K562 (cell line): Measurements from ENCODE around the gene TRIM47. TPM values are rescaled to one million over a fixed set of nuclear protein-coding genes. Genes with fewer than 3 reads are reported as not detected.

ENCODE experiments used
- ATAC-seq: fragments of 200-7000 bp; cut with Tn5 transposase; 3 replicates; pipeline ENCODE4 v1.9.1; 2020; ENCODE audit warnings: moderate library complexity
- BruUV-seq: library from RNA; stranded (reverse); fragments of 400-500 nt; replicated peaks from 2 replicates; lab custom pipeline; 2021; lab: Mats Ljungman, UMichigan
- CTCF ChIA-PET: fragments of 300-600 bp; formaldehyde crosslinking; extraction: SDS; loops from one replicate; lab custom pipeline; 2021; ENCODE audit warnings: low intra/inter-chr PET ratio; lab: Yijun Ruan, JAX
- POLR2A ChIA-PET: fragments of 300-600, 350-650 bp; sonication (Branson Sonifier 250); formaldehyde crosslinking; extraction: SDS; loops from one replicate; lab custom pipeline; 2021; ENCODE audit warnings: antibody characterized with exemption, inconsistent platforms; lab: Yijun Ruan, JAX
- DNase-seq, 4 experiments: peaks; one replicate each; pipeline versions ENCODE4 v3.0.0 to v3.0.0-alpha.2; 2011 to 2018; ENCODE audit warnings: low spot score in 3 of 4, mixed read lengths in 3 of 4; ENCODE audit errors: extremely low read depth in 1 of 4
- FAIRE-seq: peaks from 2 replicates; lab custom pipeline; 2011; peaks lifted over from hg19 to GRCh38; lab: Jason Lieb, UNC
- H2AFZ ChIP-seq: 2 replicates; pipeline ENCODE4 v1.6.0; 2011; ENCODE audit warnings: low read depth, low read length, control low read depth, inconsistent platforms
- H3K27ac ChIP-seq: fragments of 200-600 bp; 3 replicates; pipeline ENCODE4 v1.8.0; 2011; ENCODE audit warnings: low read depth, mild to moderate bottlenecking, control low read depth, inconsistent platforms, low read length, moderate library complexity, mixed read lengths; ENCODE audit errors: extremely low read depth
- H3K27me3 ChIP-seq, 2 experiments: fragments of 300-600 bp in 1 of 2; 2 replicates in 1 of 2; 3 replicates in 1 of 2; pipeline versions ENCODE4 v1.6.0 to v1.8.0; 2011; ENCODE audit warnings: inconsistent platforms in 2 of 2, low read length in 2 of 2, mild to moderate bottlenecking in 1 of 2, mixed read lengths in 1 of 2, moderate library complexity in 1 of 2; ENCODE audit not compliant: control insufficient read depth in 2 of 2, insufficient read depth in 2 of 2
- H3K36me3 ChIP-seq: fragments of 300-600 bp; 3 replicates; pipeline ENCODE4 v1.8.0; 2011; ENCODE audit warnings: mild to moderate bottlenecking, low read length, inconsistent platforms; ENCODE audit not compliant: control insufficient read depth, insufficient read depth
- H3K4me1 ChIP-seq, 2 experiments: fragments of 200-600 bp in 1 of 2; replicated peaks in 1 of 2; 2 replicates in 1 of 2; 3 replicates in 1 of 2; pipeline versions ENCODE4 v1.5.1 to v1.8.0; 2011; ENCODE audit warnings: inconsistent platforms in 2 of 2, low read length in 2 of 2, mild to moderate bottlenecking in 1 of 2, mixed read lengths in 1 of 2, moderate library complexity in 1 of 2; ENCODE audit not compliant: control insufficient read depth in 2 of 2, insufficient read depth in 2 of 2
- H3K4me2 ChIP-seq: 2 replicates; pipeline ENCODE4 v1.6.1; 2011; ENCODE audit warnings: low read length, control low read depth, inconsistent platforms, mixed read lengths; ENCODE audit not compliant: insufficient read depth
- H3K4me3 ChIP-seq: fragments of 200-600 bp; sonication (generic), shearing (Covaris generic); 2 replicates; pipeline ENCODE4 v1.5.1; 2016; ENCODE audit warnings: control low read depth, inconsistent platforms
- H3K79me2 ChIP-seq: fragments of 200-600 bp; 3 replicates; pipeline ENCODE4 v1.8.0; 2011; ENCODE audit warnings: low read length, inconsistent platforms; ENCODE audit not compliant: control insufficient read depth, insufficient read depth
- H3K9ac ChIP-seq, 2 experiments: 2 replicates each; pipeline versions ENCODE4 v1.6.0 to v1.6.1; 2011; ENCODE audit warnings: low read depth in 2 of 2, low read length in 2 of 2, control low read depth in 1 of 2, inconsistent platforms in 1 of 2, mild to moderate bottlenecking in 1 of 2, mixed read lengths in 1 of 2; ENCODE audit not compliant: insufficient read depth in 1 of 2
- H3K9me1 ChIP-seq: one replicate; pipeline ENCODE4 v1.6.0; 2011; ENCODE audit warnings: inconsistent platforms, mild to moderate bottlenecking, low read length, moderate library complexity; ENCODE audit not compliant: control insufficient read depth, insufficient read depth
- H3K9me3 ChIP-seq: replicated peaks from 2 replicates; pipeline ENCODE4 v1.5.1; 2011; ENCODE audit warnings: low read depth, low read length, inconsistent platforms; ENCODE audit not compliant: control insufficient read depth, insufficient read depth
- H4K20me1 ChIP-seq: replicated peaks from 2 replicates; pipeline ENCODE4 v1.6.1; 2011; ENCODE audit warnings: low read length, inconsistent platforms, mixed read lengths; ENCODE audit not compliant: control insufficient read depth, insufficient read depth
- CBFB ChIP-seq: sonication (generic); formaldehyde crosslinking; IDR thresholded peaks from 2 replicates; pipeline ENCODE4 v1.4.0; 2020; ENCODE audit warnings: mild to moderate bottlenecking, missing genetic modification reagents
- FOXM1 ChIP-seq, 2 experiments: fragments of 450-650 bp in 1 of 2; sonication (generic) in 1 of 2; formaldehyde crosslinking in 1 of 2; IDR thresholded peaks; 2 replicates each; pipeline versions ENCODE4 v1.6.1 to v1.9.0; 2017 to 2022; ENCODE audit warnings: low read depth in 2 of 2, mild to moderate bottlenecking in 2 of 2, missing genetic modification reagents in 1 of 2, moderate library complexity in 1 of 2
- WGBS: fragments of 100-300 bp; shearing (Covaris generic); methylation state at CpG from one replicate; pipeline ENCODE4 v1.1.6; 2016; ENCODE audit warnings: low coverage, mixed read lengths; ENCODE audit not compliant: insufficient coverage; ENCODE audit errors: missing lambda C conversion rate; 5-methylcytosine and 5-hydroxymethylcytosine counted together
- in situ Hi-C: fragments of 300-500 bp; cut with MboI; formaldehyde crosslinking; loops from 4 replicates; pipeline ENCODE4 v1.15.0; 2018; ENCODE audit warnings: inconsistent platforms, mixed read lengths
- intact Hi-C: fragments of 100-400 bp; cut with micrococcal nuclease; formaldehyde crosslinking; loops from 2 replicates; pipeline ENCODE4 v1.14.2; 2022
- polyA plus RNA-seq, 8 experiments: library from polyadenylated mRNA; depleted of rRNA in 4 of 8; stranded (reverse) in 5 of 8; unstranded in 3 of 8; fragments of >200 nt; fragmentation: Nextera tagmentation in 2 of 8; fragmentation: Illumina TruSeq in 1 of 8; extraction: Ambion mirVana in 2 of 8; extraction: Trizol in 1 of 8; gene quantifications; 2 replicates each; pipeline versions ENCODE4 v1.2.1 to v1.2.3, GENCODE V29; 2011 to 2014; ENCODE audit warnings: inconsistent platforms in 1 of 8, missing spikeins in 1 of 8
- total RNA-seq, 7 experiments: library from RNA; depleted of rRNA in 6 of 7; stranded (reverse); fragments of >200 nt in 6 of 7; fragmentation: Illumina TruSeq in 2 of 7; extraction: Trizol in 2 of 7; gene quantifications; 2 replicates each; pipeline versions ENCODE4 v1.2.1 to v1.2.3, GENCODE V29; 2011 to 2021; ENCODE audit warnings: low replicate concordance in 1 of 7

The TRIM47 gene
- total and polyA plus RNA-seq, 9 of the 15 experiments (the other 6 are each of a cell fraction or from before 2014, with no cell fraction given), result 0.56 to 6.1 (median 3.2) TPM

- Histone ChIP-seq H2AFZ (peak overlapping the region; percentile 61; the same call in 1 of the 2 replicates), H3K4me3 (no peak overlapping the region), H4K20me1 (no peaks in the 10 kb centered on the region), H3K27me3 (no peaks in the 10 kb centered on the region), H3K9me3 (no peaks in the 10 kb centered on the region), H3K27ac (no peak overlapping the region), H3K79me2 (peaks cover 20% of the 10 kb centered on the region), H3K4me1 (peaks cover 6 to 46% of the 10 kb centered on the region in 2 experiments; a peak in 4 of 5 replicates), H3K9ac (peak overlapping the region in 1 of 2 experiments; percentile 37; a peak in 1 of 4 replicates), H3K4me2 (no peak overlapping the region), H3K36me3 (peaks cover 22% of the 10 kb centered on the region; the same call in 2 of the 3 replicates), H3K9me1 (no peaks in the 10 kb centered on the region)
- FAIRE-seq (no peak), DNase-seq (no peak), ATAC-seq (no peak)
- in situ Hi-C loops, result loop anchor here (5.0 kb wide), 1 partner anchor 101 kb away; no protein-coding TSS in a partner anchor
- 79% methylated on average over 6 of the region's 10 CpGs for WGBS
- ChIA-PET CTCF (interaction anchor here (0.6 to 3.9 kb wide), 2 partner anchors 99 to 391 kb away, joined by 3 to 47 read pairs; no protein-coding TSS in a partner anchor), POLR2A (interaction anchor here (1.5 to 1.6 kb wide), 2 partner anchors 16 to 102 kb away, joined by 3 to 5 read pairs; no protein-coding TSS in a partner anchor)
- BruUV-seq, result no TSS peak
- intact Hi-C loops, result loop anchor here (5.0 kb wide), 1 partner anchor 81 kb away; no protein-coding TSS in a partner anchor
- TF ChIP-seq FOXM1 (IDR thresholded peaks at IDR 0.05; ENCODE audit: low read depth) (no peak), FOXM1 (CRISPR knock-in tag; IDR thresholded peaks at IDR 0.05; ENCODE audit: low read depth) (no peak), CBFB (0 out of 2 replicates have a peak, but pooled peaks have one; percentile 40)
- TF ChIP-seq, all 486 proteins: peak for 1
Measured at GRCh38 chr17:75906143-75906884, 27.9 kb upstream of the TRIM47 start.
